PC-9 (cell line): ENCODE data around the gene SKP1.

Source experiments
- CTCF ChIP-seq: fragments of 200-600 bp; sonication (generic); conservative IDR thresholded peaks from 2 replicates; pipeline ENCODE4 v1.6.1; 2017; ENCODE audit warnings: mixed run types, antibody characterized with exemption, mild to moderate bottlenecking, moderate library complexity
- EZH2 ChIP-seq: fragments of 200-600 bp; sonication (generic); IDR thresholded peaks from 2 replicates; pipeline ENCODE4 v1.8.0; 2017; ENCODE audit warnings: antibody characterized with exemption, low read depth

- no peak for TF ChIP-seq CTCF
- no peak for TF ChIP-seq EZH2
Measured at GRCh38 chr5:134099939-134100282, 76.8 kb downstream of the SKP1 start.
